Hepatocyte (in vitro differentiated cells): Measurements from ENCODE around the gene MYO3A. TPM values are rescaled to one million over a fixed set of nuclear protein-coding genes. Genes with fewer than 3 reads are reported as not detected.

Experiments
- DNase-seq: peaks from one replicate; pipeline ENCODE4 v3.0.0-alpha.2; 2016; ENCODE audit warnings: low spot score
- H2AFZ ChIP-seq: fragments of 200-600 bp; sonication (generic); 2 replicates; pipeline ENCODE4 v1.6.0; 2016; ENCODE audit warnings: antibody characterized with exemption, mild to moderate bottlenecking
- H3K27ac ChIP-seq: fragments of 200-600 bp; sonication (generic); 2 replicates; pipeline ENCODE4 v1.5.1; 2016; ENCODE audit warnings: mild to moderate bottlenecking
- H3K27me3 ChIP-seq: fragments of 200-600 bp; sonication (generic); 2 replicates; pipeline ENCODE4 v1.6.1; 2016
- H3K36me3 ChIP-seq: fragments of 200-600 bp; sonication (generic); replicated peaks from 2 replicates; pipeline ENCODE4 v1.5.1; 2016; ENCODE audit warnings: low read depth; ENCODE audit not compliant: insufficient read depth
- H3K4me1 ChIP-seq: fragments of 200-600 bp; sonication (generic); 2 replicates; pipeline ENCODE4 v1.5.1; 2016; ENCODE audit warnings: mild to moderate bottlenecking, moderate library complexity; ENCODE audit not compliant: insufficient read depth
- H3K4me2 ChIP-seq: fragments of 200-600 bp; sonication (generic); 2 replicates; pipeline ENCODE4 v1.6.0; 2016
- H3K4me3 ChIP-seq: fragments of 200-600 bp; sonication (generic); 2 replicates; pipeline ENCODE4 v1.5.1; 2016; ENCODE audit warnings: mild to moderate bottlenecking
- H3K79me2 ChIP-seq: fragments of 200-600 bp; sonication (generic); 2 replicates; pipeline ENCODE4 v1.6.0; 2017; ENCODE audit warnings: mild to moderate bottlenecking
- H3K9me2 ChIP-seq: fragments of 200-600 bp; sonication (generic); replicated peaks from 2 replicates; pipeline ENCODE4 v1.6.0; 2017; ENCODE audit warnings: mild to moderate bottlenecking; ENCODE audit not compliant: insufficient read depth
- H3K9me3 ChIP-seq: fragments of 200-600 bp; sonication (generic); 2 replicates; pipeline ENCODE4 v1.5.1; 2016; ENCODE audit warnings: low read depth, mild to moderate bottlenecking
- H4K20me1 ChIP-seq: fragments of 200-600 bp; sonication (generic); 2 replicates; pipeline ENCODE4 v1.6.0; 2016; ENCODE audit warnings: mild to moderate bottlenecking; ENCODE audit not compliant: insufficient read depth, poor library complexity, severe bottlenecking
- EZH2 ChIP-seq: fragments of 200-600 bp; sonication (generic); IDR thresholded peaks from 2 replicates; pipeline ENCODE4 v1.6.1; 2016; ENCODE audit warnings: antibody characterized with exemption, mild to moderate bottlenecking, borderline replicate concordance
- EZH2phosphoT487 ChIP-seq: fragments of 200-600 bp; sonication (generic); IDR thresholded peaks from one replicate; pipeline ENCODE4 v1.6.1; 2018; ENCODE audit warnings: antibody characterized with exemption, mild to moderate bottlenecking, low read depth, moderate library complexity; ENCODE audit not compliant: unreplicated experiment, severe bottlenecking
- WGBS: methylation state at CpG from one replicate; pipeline ENCODE4 v1.1.6; 2016; ENCODE audit warnings: low lambda C conversion rate; ENCODE audit errors: missing lambda C conversion rate; 5-methylcytosine and 5-hydroxymethylcytosine counted together
- polyA plus RNA-seq: library from polyadenylated mRNA; unstranded; fragments of >200 nt; fragmentation: Nextera tagmentation; extraction: Ambion mirVana; gene quantifications from 2 replicates; pipeline ENCODE4 v1.2.1, GENCODE V29; 2016
- total RNA-seq: library from RNA; depleted of rRNA; stranded (reverse); fragments of >200 nt; gene quantifications from 2 replicates; pipeline ENCODE4 v1.2.3, GENCODE V29; 2014
- TF ChIP-seq, protein P1 (sequence below): fragments of 200-600 bp; sonication (generic); IDR thresholded peaks from 2 replicates; pipeline ENCODE4 v1.5.1; 2016; ENCODE audit warnings: antibody characterized with exemption, mild to moderate bottlenecking; ENCODE audit not compliant: poor library complexity

Gene MYO3A
- total and polyA plus RNA-seq, 2 experiments from 2014 or later = 0.93 to 1.1 TPM

GRCh38 chr10:26081459-26081858 lies 147.4 kb downstream of the MYO3A start:
- Histone ChIP-seq H3K79me2 (no peaks in the 10 kb centered on the region), H3K9me3 (no peaks in the 10 kb centered on the region), H3K4me3 (no peak overlapping the region), H2AFZ (no peak overlapping the region), H3K27me3 (no peaks in the 10 kb centered on the region), H3K9me2 (no peaks in the 10 kb centered on the region), H3K4me2 (no peak overlapping the region), H3K27ac (no peak overlapping the region), H4K20me1 (no peaks in the 10 kb centered on the region), H3K4me1 (peaks cover 3% of the 10 kb centered on the region), H3K36me3 (no peaks in the 10 kb centered on the region)
- TF ChIP-seq EZH2phosphoT487 = no peak
- TF ChIP-seq, protein P1, sequence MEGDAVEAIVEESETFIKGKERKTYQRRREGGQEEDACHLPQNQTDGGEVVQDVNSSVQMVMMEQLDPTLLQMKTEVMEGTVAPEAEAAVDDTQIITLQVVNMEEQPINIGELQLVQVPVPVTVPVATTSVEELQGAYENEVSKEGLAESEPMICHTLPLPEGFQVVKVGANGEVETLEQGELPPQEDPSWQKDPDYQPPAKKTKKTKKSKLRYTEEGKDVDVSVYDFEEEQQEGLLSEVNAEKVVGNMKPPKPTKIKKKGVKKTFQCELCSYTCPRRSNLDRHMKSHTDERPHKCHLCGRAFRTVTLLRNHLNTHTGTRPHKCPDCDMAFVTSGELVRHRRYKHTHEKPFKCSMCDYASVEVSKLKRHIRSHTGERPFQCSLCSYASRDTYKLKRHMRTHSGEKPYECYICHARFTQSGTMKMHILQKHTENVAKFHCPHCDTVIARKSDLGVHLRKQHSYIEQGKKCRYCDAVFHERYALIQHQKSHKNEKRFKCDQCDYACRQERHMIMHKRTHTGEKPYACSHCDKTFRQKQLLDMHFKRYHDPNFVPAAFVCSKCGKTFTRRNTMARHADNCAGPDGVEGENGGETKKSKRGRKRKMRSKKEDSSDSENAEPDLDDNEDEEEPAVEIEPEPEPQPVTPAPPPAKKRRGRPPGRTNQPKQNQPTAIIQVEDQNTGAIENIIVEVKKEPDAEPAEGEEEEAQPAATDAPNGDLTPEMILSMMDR = no peak
- WGBS = 90% methylated on average over 4 of the region's 4 CpGs
- DNase-seq = no peak

- no peak for DNase-seq
- no peak overlapping the region for H3K4me2 ChIP-seq
- no peaks in the 10 kb centered on the region for H3K36me3 ChIP-seq
- no peaks in the 10 kb centered on the region for H3K27me3 ChIP-seq
- H3K27ac ChIP-seq = no peak overlapping the region
- H3K4me1 ChIP-seq = peaks cover 3% of the 10 kb centered on the region
- H2AFZ ChIP-seq = no peak overlapping the region
- H4K20me1 ChIP-seq = no peaks in the 10 kb centered on the region
- TF ChIP-seq, protein P1 = no peak
- no peak for TF ChIP-seq EZH2phosphoT487
- TF ChIP-seq EZH2 = no peak
- no peaks in the 10 kb centered on the region for H3K79me2 ChIP-seq
- H3K9me3 ChIP-seq = no peaks in the 10 kb centered on the region
- no peak overlapping the region for H3K4me3 ChIP-seq
- 73% methylated on average over 3 of the region's 3 CpGs for WGBS
- no peaks in the 10 kb centered on the region for H3K9me2 ChIP-seq
These were observed 151.5 kb downstream of the MYO3A start for GRCh38 chr10:26085549-26085948.

- no peak for DNase-seq
- Histone ChIP-seq H4K20me1 (no peaks in the 10 kb centered on the region), H3K9me3 (no peaks in the 10 kb centered on the region), H3K36me3 (no peaks in the 10 kb centered on the region), H3K79me2 (no peaks in the 10 kb centered on the region), H3K27ac (no peak overlapping the region), H3K4me2 (no peak overlapping the region), H2AFZ (no peak overlapping the region), H3K9me2 (no peaks in the 10 kb centered on the region), H3K4me3 (no peak overlapping the region), H3K4me1 (no peaks in the 10 kb centered on the region), H3K27me3 (no peaks in the 10 kb centered on the region)
- TF ChIP-seq, protein P1 = no peak
- no peak for TF ChIP-seq EZH2
- no peak for TF ChIP-seq EZH2phosphoT487
- 91% methylated on average over 3 of the region's 3 CpGs for WGBS
These were observed 153.6 kb downstream of the MYO3A start for GRCh38 chr10:26087666-26088065.

- no peaks in the 10 kb centered on the region for H3K27me3 ChIP-seq
- no peak for DNase-seq
- 97% methylated on average over 5 of the region's 5 CpGs for WGBS
- TF ChIP-seq EZH2 = no peak
- no peak for TF ChIP-seq EZH2phosphoT487
- TF ChIP-seq, protein P1 = no peak
- no peak overlapping the region for H2AFZ ChIP-seq
- no peak overlapping the region for H3K4me3 ChIP-seq
- no peaks in the 10 kb centered on the region for H3K9me2 ChIP-seq
- H3K36me3 ChIP-seq = no peaks in the 10 kb centered on the region
- H3K27ac ChIP-seq = no peak overlapping the region
- no peaks in the 10 kb centered on the region for H3K4me1 ChIP-seq
- H3K9me3 ChIP-seq = no peaks in the 10 kb centered on the region
- H3K4me2 ChIP-seq = no peak overlapping the region
- H3K79me2 ChIP-seq = no peaks in the 10 kb centered on the region
- H4K20me1 ChIP-seq = no peaks in the 10 kb centered on the region
These were observed 156.0 kb downstream of the MYO3A start for GRCh38 chr10:26090026-26090425.
